ENCODE results near the gene NUP43.
A peak's percentile ranks its signal among the peaks of the same experiment; 100 is the strongest.

NUP43 gene

GRCh38 chr6:149746147-149746946 is at the start of gene NUP43:
Gene NUP43, minus strand, starts transcription at chr6:149746529. Its CDS starts 34 bp downstream, at chr6:149746495.
- DNase-seq (ENCODE audit: low spot score): peak; percentile 87
- peak; percentile 22 for TF ChIP-seq CTCF (IDR thresholded peaks at IDR 0.05; ENCODE audit: extremely low read depth, insufficient read depth, missing control alignments)
- in situ Hi-C loops (cut with MboI; ENCODE audit: low pct_unique_long_range_greater_than_20kb, low sequenced_read_pairs, unreplicated experiment): no loop called here

- no peak for DNase-seq (ENCODE audit: low spot score)
- in situ Hi-C loops (cut with MboI; ENCODE audit: low pct_unique_long_range_greater_than_20kb, low sequenced_read_pairs, unreplicated experiment): no loop called here
- no peak for TF ChIP-seq CTCF (IDR thresholded peaks at IDR 0.05; ENCODE audit: extremely low read depth, insufficient read depth, missing control alignments)
Measured at GRCh38 chr6:149783551-149783950, 37.2 kb upstream of the NUP43 start.

- no peak for TF ChIP-seq CTCF (IDR thresholded peaks at IDR 0.05; ENCODE audit: extremely low read depth, insufficient read depth, missing control alignments)
- in situ Hi-C loops (cut with MboI; ENCODE audit: low pct_unique_long_range_greater_than_20kb, low sequenced_read_pairs, unreplicated experiment): no loop called here
- DNase-seq (ENCODE audit: low spot score): no peak
Measured at GRCh38 chr6:149782337-149782736, 36.0 kb upstream of the NUP43 start.

- TF ChIP-seq CTCF (IDR thresholded peaks at IDR 0.05; ENCODE audit: extremely low read depth, insufficient read depth, missing control alignments): no peak
- in situ Hi-C loops (cut with MboI; ENCODE audit: low pct_unique_long_range_greater_than_20kb, low sequenced_read_pairs, unreplicated experiment): no loop called here
- DNase-seq (ENCODE audit: low spot score): no peak
Measured at GRCh38 chr6:149781715-149782114, 35.4 kb upstream of the NUP43 start.

GRCh38 chr6:149779644-149779963 is 33.3 kb upstream of the NUP43 start:
- TF ChIP-seq CTCF (IDR thresholded peaks at IDR 0.05; ENCODE audit: extremely low read depth, insufficient read depth, missing control alignments): no peak
- in situ Hi-C loops (cut with MboI; ENCODE audit: low pct_unique_long_range_greater_than_20kb, low sequenced_read_pairs, unreplicated experiment): no loop called here
- no peak for DNase-seq (ENCODE audit: low spot score)

GRCh38 chr6:149777624-149778023 is 31.3 kb upstream of the NUP43 start:
- in situ Hi-C loops (cut with MboI; ENCODE audit: low pct_unique_long_range_greater_than_20kb, low sequenced_read_pairs, unreplicated experiment): no loop called here
- no peak for DNase-seq (ENCODE audit: low spot score)
- TF ChIP-seq CTCF (IDR thresholded peaks at IDR 0.05; ENCODE audit: extremely low read depth, insufficient read depth, missing control alignments): no peak

Data from GM13977 (cell line).